ENCODE results near the gene SLC17A9. TPM values are rescaled to one million over a fixed set of nuclear protein-coding genes. Genes with fewer than 3 reads are reported as not detected.
"Not testable (repeated sequence)": the region's sequence is repeated elsewhere in the genome, so short reads cannot be mapped to it uniquely, and the experiment has no call there.

The SLC17A9 gene
- total and polyA plus RNA-seq, 2 donors (not counting 1 experiment from before 2014, with no cell fraction given): 33.0 to 141 TPM

GRCh38 chr20:62960446-62961309 is 8.2 kb downstream of the SLC17A9 start:
- Histone ChIP-seq H3K36me3 (replicated peaks in 1 of 2; ENCODE audit: control extremely low read depth in 1 of 2, control insufficient read depth in 1 of 2, extremely low read depth in 1 of 2, insufficient read depth in 2 of 2, low read length in 1 of 2) (peaks cover 0 to 60% of the 10 kb centered on the region in 2 experiments), H3K79me2 (ENCODE audit: control insufficient read depth, insufficient read depth, low read length) (peaks cover 54% of the 10 kb centered on the region), H3K4me1 (ENCODE audit: control insufficient read depth in 2 of 2, insufficient read depth in 2 of 2, low read length in 2 of 2) (peaks cover 9 to 16% of the 10 kb centered on the region in 2 donors), H4K20me1 (ENCODE audit: control insufficient read depth, insufficient read depth, low read length, poor library complexity, severe bottlenecking) (peaks cover 58% of the 10 kb centered on the region)
- H3K4me2 ChIP-seq (replicated peaks; ENCODE audit: low read depth, low read length, poor library complexity, severe bottlenecking); DNase-seq; intact Hi-C loops (cut with micrococcal nuclease); H3K9me3 ChIP-seq (ENCODE audit: control extremely low read depth in 1 of 3, control insufficient read depth in 2 of 3, insufficient read depth in 1 of 3, low read length in 2 of 3); H3K4me3 ChIP-seq (ENCODE audit: control extremely low read depth in 1 of 5, extremely low read depth in 1 of 5, insufficient read depth in 1 of 5, low read depth in 2 of 5, low read length in 4 of 5); H3K27ac Mint-ChIP-seq; H3K27ac ChIP-seq (ENCODE audit: low read length in 2 of 2); H3K27me3 Mint-ChIP-seq; H2AFZ ChIP-seq (ENCODE audit: insufficient read depth, low read depth, low read length, poor library complexity, severe bottlenecking); ATAC-seq (ENCODE audit: low read depth); H3K4me3 Mint-ChIP-seq; POLR2A ChIA-PET; H3K9ac ChIP-seq (ENCODE audit: low read length); H3K9me3 Mint-ChIP-seq (ENCODE audit: insufficient read depth); H3K27me3 ChIP-seq (replicated peaks in 1 of 4; ENCODE audit: control extremely low read depth in 1 of 4, control insufficient read depth in 3 of 4, insufficient read depth in 4 of 4, low read length in 3 of 4): not testable (repeated sequence)
- WGBS (ENCODE audit: insufficient coverage): 97% methylated on average over 19 of the region's 31 CpGs
- CTCF ChIA-PET: interaction anchor here (1.5 to 1.7 kb wide), 2 partner anchors 12 to 89 kb away, joined by 3 to 10 read pairs; no protein-coding TSS in a partner anchor
- H3K4me1 Mint-ChIP-seq: peaks cover 20% of the 10 kb centered on the region

- TF ChIP-seq EZH2 (IDR thresholded peaks at IDR 0.05; ENCODE audit: borderline replicate concordance, insufficient read depth, low read depth, low read length, poor library complexity, severe bottlenecking): no peak
- TF ChIP-seq CTCF (IDR thresholded peaks at IDR 0.05): no peak
- no peak overlapping the region for H3K4me3 ChIP-seq (ENCODE audit: control extremely low read depth in 1 of 5, extremely low read depth in 1 of 5, insufficient read depth in 1 of 5, low read depth in 2 of 5, low read length in 4 of 5)
- no peak overlapping the region for H2AFZ ChIP-seq (ENCODE audit: insufficient read depth, low read depth, low read length, poor library complexity, severe bottlenecking)
- H4K20me1 ChIP-seq (ENCODE audit: control insufficient read depth, insufficient read depth, low read length, poor library complexity, severe bottlenecking): peaks cover 57% of the 10 kb centered on the region
- no peak overlapping the region for H3K9ac ChIP-seq (ENCODE audit: low read length)
- intact Hi-C loops (cut with micrococcal nuclease): no loop called here
- no peaks in the 10 kb centered on the region for H3K9me3 ChIP-seq (ENCODE audit: control extremely low read depth in 1 of 3, control insufficient read depth in 2 of 3, insufficient read depth in 1 of 3, low read length in 2 of 3)
- peaks cover 47% of the 10 kb centered on the region for H3K79me2 ChIP-seq (ENCODE audit: control insufficient read depth, insufficient read depth, low read length)
- Mint-ChIP-seq H3K4me1 (peaks cover 15% of the 10 kb centered on the region), H3K27ac (no peak overlapping the region), H3K4me3 (no peak overlapping the region), H3K27me3 (no peaks in the 10 kb centered on the region), H3K9me3 (ENCODE audit: insufficient read depth) (no peaks in the 10 kb centered on the region)
- H3K4me1 ChIP-seq (ENCODE audit: control insufficient read depth in 2 of 2, insufficient read depth in 2 of 2, low read length in 2 of 2): peaks cover 7 to 15% of the 10 kb centered on the region in 2 donors
- ChIA-PET CTCF (interaction anchor here (1.2 kb wide), 1 partner anchor 11 kb away, joined by 4 read pairs; no protein-coding TSS in a partner anchor), POLR2A (no interaction called here)
- H3K4me2 ChIP-seq (replicated peaks; ENCODE audit: low read depth, low read length, poor library complexity, severe bottlenecking): no peak overlapping the region
- H3K27ac ChIP-seq (ENCODE audit: low read length in 2 of 2): no peak overlapping the region
- no peak for DNase-seq
- 94% methylated on average over 18 of the region's 19 CpGs for WGBS (ENCODE audit: insufficient coverage)
- no peaks in the 10 kb centered on the region for H3K27me3 ChIP-seq (replicated peaks in 1 of 4; ENCODE audit: control extremely low read depth in 1 of 4, control insufficient read depth in 3 of 4, insufficient read depth in 4 of 4, low read length in 3 of 4)
- H3K36me3 ChIP-seq (replicated peaks in 1 of 2; ENCODE audit: control extremely low read depth in 1 of 2, control insufficient read depth in 1 of 2, extremely low read depth in 1 of 2, insufficient read depth in 2 of 2, low read length in 1 of 2): peaks cover 0 to 58% of the 10 kb centered on the region in 2 experiments
- no peak for ATAC-seq (ENCODE audit: low read depth)
Measured at GRCh38 chr20:62961310-62961783, 8.8 kb downstream of the SLC17A9 start.

Measured in B cell (primary cell).